HEK293 (cell line): ENCODE measurements around the gene PBXIP1.
A peak's percentile ranks its signal among the peaks of the same experiment; 100 is the strongest.
"Not testable (repeated sequence)": the region's sequence is repeated elsewhere in the genome, so short reads cannot be mapped to it uniquely, and the experiment has no call there.

Source experiments
- CTCF ChIA-PET: fragments of 350-600 bp; formaldehyde crosslinking; extraction: SDS; loops from one replicate; lab custom pipeline; 2021; ENCODE audit warnings: antibody characterized with exemption; lab: Yijun Ruan, JAX
- POLR2A ChIA-PET: fragments of 300-600 bp; formaldehyde crosslinking; extraction: SDS; loops from one replicate; lab custom pipeline; 2020; ENCODE audit warnings: antibody characterized with exemption, inconsistent platforms; lab: Yijun Ruan, JAX
- H3K27ac ChIP-seq: fragments of 200-500 bp; sonication (Bioruptor generic); 2 replicates; pipeline ENCODE4 v1.5.1; 2014; ENCODE audit warnings: low read depth, low read length, control low read depth, inconsistent platforms; ENCODE audit errors: extremely low read depth
- H3K36me3 ChIP-seq, 2 experiments: fragments of 200-500 bp in 1 of 2; sonication (Bioruptor generic) in 1 of 2; 1 replicate in 1 of 2; 2 replicates in 1 of 2; pipeline ENCODE4 v1.5.1; 2014 to 2017; ENCODE audit warnings: inconsistent platforms in 2 of 2, low read length in 2 of 2; ENCODE audit not compliant: control insufficient read depth in 2 of 2, insufficient read depth in 1 of 2
- H3K4me1 ChIP-seq: fragments of 200-500 bp; sonication (Bioruptor generic); 2 replicates; pipeline ENCODE4 v1.5.1; 2014; ENCODE audit warnings: mild to moderate bottlenecking, low read length, inconsistent platforms; ENCODE audit not compliant: control insufficient read depth, insufficient read depth
- H3K4me3 ChIP-seq: 2 replicates; pipeline ENCODE4 v1.5.1; 2011; ENCODE audit warnings: low read depth, mild to moderate bottlenecking, control low read depth, low read length, moderate library complexity
- H3K9me3 ChIP-seq: fragments of 200-500 bp; sonication (Bioruptor generic); 2 replicates; pipeline ENCODE4 v1.5.1; 2014; ENCODE audit warnings: low read depth, low read length, inconsistent platforms; ENCODE audit not compliant: control insufficient read depth, insufficient read depth
- GLIS1 ChIP-seq: fragments of 450-650 bp; formaldehyde crosslinking; IDR thresholded peaks from 2 replicates; pipeline ENCODE4 v1.5.1; 2016; ENCODE audit warnings: missing biosample characterization, missing genetic modification characterization
- MYNN ChIP-seq: fragments of 450-650 bp; formaldehyde crosslinking; IDR thresholded peaks from 2 replicates; pipeline ENCODE4 v1.5.1; 2016; ENCODE audit warnings: missing biosample characterization, missing genetic modification characterization, borderline replicate concordance
- ZBTB8A ChIP-seq: fragments of 450-650 bp; formaldehyde crosslinking; IDR thresholded peaks from 2 replicates; pipeline ENCODE4 v1.5.1; 2016; ENCODE audit warnings: missing biosample characterization, missing genetic modification characterization
- ZIC2 ChIP-seq: fragments of 450-650 bp; formaldehyde crosslinking; IDR thresholded peaks from 2 replicates; pipeline ENCODE4 v1.5.1; 2016; ENCODE audit warnings: missing biosample characterization, missing genetic modification characterization
- ZNF555 ChIP-seq: fragments of 450-650 bp; formaldehyde crosslinking; conservative IDR thresholded peaks from 2 replicates; pipeline ENCODE4 v1.5.1; 2017; ENCODE audit warnings: missing biosample characterization, mild to moderate bottlenecking, missing genetic modification characterization, inconsistent platforms
- ZNF580 ChIP-seq: fragments of 450-650 bp; formaldehyde crosslinking; IDR thresholded peaks from 2 replicates; pipeline ENCODE4 v1.5.1; 2016; ENCODE audit warnings: missing biosample characterization, missing genetic modification characterization
- ZNF624 ChIP-seq: fragments of 450-650 bp; formaldehyde crosslinking; IDR thresholded peaks from 2 replicates; pipeline ENCODE4 v1.5.1; 2017; ENCODE audit warnings: missing biosample characterization, missing genetic modification characterization
- TF ChIP-seq, protein P1 (sequence below): fragments of 450-650 bp; formaldehyde crosslinking; IDR thresholded peaks from 2 replicates; pipeline ENCODE4 v1.5.1; 2016; ENCODE audit warnings: missing biosample characterization, missing genetic modification characterization
- TF ChIP-seq, protein P2 (sequence below): fragments of 450-650 bp; formaldehyde crosslinking; IDR thresholded peaks from 2 replicates; pipeline ENCODE4 v1.5.1; 2016; ENCODE audit warnings: missing biosample characterization, missing genetic modification characterization

The PBXIP1 gene

GRCh38 chr1:154996966-154997701, 41.2 kb upstream of the PBXIP1 start:
- no peak for TF ChIP-seq ZNF624 (tag by site-specific recombination)
- TF ChIP-seq, protein P1, sequence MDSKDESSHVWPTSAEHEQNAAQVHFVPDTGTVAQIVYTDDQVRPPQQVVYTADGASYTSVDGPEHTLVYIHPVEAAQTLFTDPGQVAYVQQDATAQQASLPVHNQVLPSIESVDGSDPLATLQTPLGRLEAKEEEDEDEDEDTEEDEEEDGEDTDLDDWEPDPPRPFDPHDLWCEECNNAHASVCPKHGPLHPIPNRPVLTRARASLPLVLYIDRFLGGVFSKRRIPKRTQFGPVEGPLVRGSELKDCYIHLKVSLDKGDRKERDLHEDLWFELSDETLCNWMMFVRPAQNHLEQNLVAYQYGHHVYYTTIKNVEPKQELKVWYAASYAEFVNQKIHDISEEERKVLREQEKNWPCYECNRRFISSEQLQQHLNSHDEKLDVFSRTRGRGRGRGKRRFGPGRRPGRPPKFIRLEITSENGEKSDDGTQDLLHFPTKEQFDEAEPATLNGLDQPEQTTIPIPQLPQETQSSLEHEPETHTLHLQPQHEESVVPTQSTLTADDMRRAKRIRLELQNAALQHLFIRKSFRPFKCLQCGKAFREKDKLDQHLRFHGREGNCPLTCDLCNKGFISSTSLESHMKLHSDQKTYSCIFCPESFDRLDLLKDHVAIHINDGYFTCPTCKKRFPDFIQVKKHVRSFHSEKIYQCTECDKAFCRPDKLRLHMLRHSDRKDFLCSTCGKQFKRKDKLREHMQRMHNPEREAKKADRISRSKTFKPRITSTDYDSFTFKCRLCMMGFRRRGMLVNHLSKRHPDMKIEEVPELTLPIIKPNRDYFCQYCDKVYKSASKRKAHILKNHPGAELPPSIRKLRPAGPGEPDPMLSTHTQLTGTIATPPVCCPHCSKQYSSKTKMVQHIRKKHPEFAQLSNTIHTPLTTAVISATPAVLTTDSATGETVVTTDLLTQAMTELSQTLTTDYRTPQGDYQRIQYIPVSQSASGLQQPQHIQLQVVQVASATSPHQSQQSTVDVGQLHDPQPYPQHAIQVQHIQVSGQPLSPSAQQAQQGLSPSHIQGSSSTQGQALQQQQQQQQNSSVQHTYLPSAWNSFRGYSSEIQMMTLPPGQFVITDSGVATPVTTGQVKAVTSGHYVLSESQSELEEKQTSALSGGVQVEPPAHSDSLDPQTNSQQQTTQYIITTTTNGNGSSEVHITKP (tag by site-specific recombination): 0 out of 2 replicates have a peak, but pooled peaks have one; percentile 45
- TF ChIP-seq GLIS1: no peak
- TF ChIP-seq ZNF555: no peak
- TF ChIP-seq, all 188 proteins: peak for 1
- Histone ChIP-seq H3K4me3 (no peak overlapping the region), H3K9me3 (no peaks in the 10 kb centered on the region), H3K27ac (no peak overlapping the region), H3K4me1 (peaks cover 6% of the 10 kb centered on the region), H3K36me3 (peaks cover 0 to 5% of the 10 kb centered on the region in 2 experiments; a peak in 2 of 3 replicates)
- ChIA-PET CTCF (interaction anchor here (0.6 to 8.9 kb wide), 18 partner anchors 9 to 88 kb away, joined by 3 to 55 read pairs (median 4); partner anchors contain the start of genes CKS1B, FLAD1, PBXIP1 and PMVK), POLR2A (interaction anchor here (0.7 to 1.1 kb wide), 2 partner anchors 16 to 20 kb away, joined by 3 read pairs; no protein-coding TSS in a partner anchor)

GRCh38 chr1:154995301-154995983, 39.5 kb upstream of the PBXIP1 start:
- not testable (repeated sequence) for H3K4me3 ChIP-seq, H3K9me3 ChIP-seq, H3K27ac ChIP-seq, H3K4me1 ChIP-seq
- CTCF ChIA-PET: interaction anchor here (0.6 to 8.9 kb wide), 24 partner anchors 8 to 400 kb away, joined by 3 to 55 read pairs (median 4); partner anchors contain the start of genes CKS1B, FLAD1, PBXIP1 and SHC1
- POLR2A ChIA-PET: interaction anchor here (0.9 to 1.4 kb wide), 3 partner anchors 8 to 59 kb away, joined by 3 to 9 read pairs (median 4); partner anchors contain the start of genes PMVK and ZBTB7B
- TF ChIP-seq GLIS1 (0 out of 2 replicates have a peak, but pooled peaks have one; percentile 17), MYNN (tag by site-specific recombination) (peak; percentile 96), ZBTB8A (tag by site-specific recombination) (peak; percentile 33; the same call in 1 of the 2 replicates), ZNF580 (tag by site-specific recombination) (0 out of 2 replicates have a peak, but pooled peaks have one; percentile 28), ZIC2 (tag by site-specific recombination) (peak; percentile 39; the same call in 1 of the 2 replicates)
- TF ChIP-seq, protein P2, sequence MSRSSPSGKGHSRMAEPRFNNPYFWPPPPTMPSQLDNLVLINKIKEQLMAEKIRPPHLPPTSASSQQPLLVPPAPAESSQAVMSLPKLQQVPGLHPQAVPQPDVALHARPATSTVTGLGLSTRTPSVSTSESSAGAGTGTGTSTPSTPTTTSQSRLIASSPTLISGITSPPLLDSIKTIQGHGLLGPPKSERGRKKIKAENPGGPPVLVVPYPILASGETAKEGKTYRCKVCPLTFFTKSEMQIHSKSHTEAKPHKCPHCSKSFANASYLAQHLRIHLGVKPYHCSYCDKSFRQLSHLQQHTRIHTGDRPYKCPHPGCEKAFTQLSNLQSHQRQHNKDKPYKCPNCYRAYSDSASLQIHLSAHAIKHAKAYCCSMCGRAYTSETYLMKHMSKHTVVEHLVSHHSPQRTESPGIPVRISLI (tag by site-specific recombination): peak; percentile 80
- TF ChIP-seq, protein P1 (tag by site-specific recombination): peak; percentile 62
- peaks cover 0 to 11% of the 10 kb centered on the region in 2 experiments; a peak in 2 of 3 replicates for H3K36me3 ChIP-seq
